Heart right ventricle (tissue), 16 donors: ENCODE data around the gene CNNM2. TPM values are rescaled to one million over a fixed set of nuclear protein-coding genes. Genes with fewer than 3 reads are reported as not detected.

Experiments used
- ATAC-seq, 8 donors: fragments of 200-7000 bp; cut with Tn5 transposase; one replicate each; pipeline ENCODE4 v1.9.1; 2020; ENCODE audit warnings: mild to moderate bottlenecking in 8 of 8, moderate library complexity in 8 of 8, moderate number of reproducible peaks in 1 of 8
- DNase-seq, 2 donors: peaks; one replicate each; pipeline ENCODE4 v3.0.0-alpha.2; 2020
- H3K27ac ChIP-seq, 10 donors: fragments of 200-600 bp; sonication (generic) in 2 of 10; one replicate each; pipeline versions ENCODE4 v1.5.0 to v1.8.0; 2020 to 2022; ENCODE audit warnings: mild to moderate bottlenecking in 3 of 10
- H3K27me3 ChIP-seq, 7 donors: fragments of 200-600 bp; one replicate each; pipeline ENCODE4 v1.8.0; 2021 to 2022; ENCODE audit warnings: mild to moderate bottlenecking in 2 of 7
- H3K36me3 ChIP-seq, 9 donors: fragments of 200-600 bp; sonication (generic) in 1 of 9; one replicate each; pipeline versions ENCODE4 v1.5.0 to v1.8.0; 2020 to 2022; ENCODE audit warnings: mild to moderate bottlenecking in 2 of 9
- H3K4me1 ChIP-seq, 9 donors: fragments of 200-600 bp; sonication (generic) in 1 of 9; one replicate each; pipeline versions ENCODE4 v1.5.0 to v1.8.0; 2020 to 2022; ENCODE audit warnings: mild to moderate bottlenecking in 4 of 9
- H3K4me3 ChIP-seq, 10 donors: fragments of 200-600 bp; sonication (generic) in 2 of 10; one replicate each; pipeline versions ENCODE4 v1.5.0 to v1.8.0; 2020 to 2022; ENCODE audit warnings: mild to moderate bottlenecking in 7 of 10, moderate library complexity in 2 of 10
- H3K9me3 ChIP-seq, 11 donors: fragments of 200-600 bp in 10 of 11; sonication (generic) in 2 of 11; one replicate each; pipeline versions ENCODE4 v1.5.0 to v1.8.0; 2013 to 2022; ENCODE audit warnings: mild to moderate bottlenecking in 2 of 11, control low read depth in 1 of 11, moderate library complexity in 1 of 11
- CTCF ChIP-seq, 9 donors: fragments of 200-600 bp; sonication (generic) in 2 of 9; IDR thresholded peaks; one replicate each; pipeline versions ENCODE4 v1.5.0 to v1.8.0; 2021 to 2022; ENCODE audit warnings: antibody characterized with exemption in 9 of 9, mild to moderate bottlenecking in 5 of 9, moderate library complexity in 1 of 9
- WGBS, 2 donors: extraction: QIAGEN DNeasy Blood & Tissue Kit; methylation state at CpG; one replicate each; pipeline ENCODE4 v1.1.7; 2013; ENCODE audit warnings: inconsistent platforms in 1 of 2; 5-methylcytosine and 5-hydroxymethylcytosine counted together
- intact Hi-C, 10 donors: fragments of 100-400 bp; cut with DNase I; formaldehyde crosslinking; loops; one replicate each; pipeline versions ENCODE4 v1.11.1 to v1.14.2; 2022
- polyA plus RNA-seq, 2 donors: library from polyadenylated mRNA; stranded (reverse); fragments of 200-250 nt; gene quantifications; one replicate each; pipeline ENCODE4 v1.2.3, GENCODE V29; 2013
- total RNA-seq, 10 donors: library from RNA; stranded (reverse); fragmentation: NEBNext Ultra II Directional in 3 of 10; extraction: Animal tissue kit (Norgen Biotek cat#: 25700) in 3 of 10; gene quantifications; one replicate each; pipeline versions ENCODE4 v1.2.1 to v1.2.4, GENCODE V29; 2021 to 2023
- donor health status: Arrhythmogenic right ventricular cardiomyopathy.
- donor health status: ischemic (EF 13 %, LVEDD 7.1; RV severe dilation, severe dysfunction).
- donor health status: healthy with polysubstance abuse.
- donor health status: DM: no; HTN: yes; CAD: no.
- donor health status: DM: no; HTN: no; CAD: no.
- donor health status: ischemic (EF 25% LVEDD 6.9; RV normal size, moderate dysfunction).
- donor health status: ischemic (EF 25% LVEDD 5.7; RV mildly dilated, moderate dysfunction).
- donor health status: healthy.
- donor health status: DM: yes; HTN: yes; CAD: no.
- donor health status: Ischemic cardiomyopathy.
- donor health status: ischemic (EF 35%, LVEDD 5.7; RV mildly dilated, moderate dysfunction).
- donor health status: nonischemic (EF 11% LVEDD 7.7; RV severe dilation, severe dysfunction).
- donor health status: DM: yes; HTN: yes; CAD: no.
- donor health status: PGD.
- donor health status: ischemic (EF 29% LVEDD 5.4; RV normal size, mild dysfunction).
- donor health status: nonischemic (EF 23%, LVEDD 6.1; RV moderate dilation, normal function).

Gene CNNM2
- total and polyA plus RNA-seq, 12 donors, result 1.3 to 5.3 (median 3.9) TPM

- peak in 3 of 8 donors; percentile 11 to 48 (median 27) for ATAC-seq
- Histone ChIP-seq H3K36me3 (peaks cover 0 to 51% (median 3%) of the 10 kb centered on the region in 9 donors), H3K4me1 (peaks cover 14 to 42% (median 36%) of the 10 kb centered on the region in 9 donors), H3K27me3 (no peaks in the 10 kb centered on the region), H3K27ac (peak overlapping the region in 7 of 10 donors; percentile 31 to 78 (median 63)), H3K9me3 (no peaks in the 10 kb centered on the region), H3K4me3 (no peak overlapping the region)
- no peak for TF ChIP-seq CTCF (IDR thresholded peaks at IDR 0.05)
- intact Hi-C loops, result loop anchor here in 2 of 10 donors (5.0 kb wide), 2 partner anchors 37 to 132 kb away; no protein-coding TSS in a partner anchor
- DNase-seq, result no peak
Measured at GRCh38 chr10:103110407-103110806, 192.3 kb downstream of the CNNM2 start.

- H3K36me3 ChIP-seq, result peaks cover 0 to 42% (median 3%) of the 10 kb centered on the region in 9 donors
- peaks cover 14 to 45% (median 37%) of the 10 kb centered on the region in 9 donors for H3K4me1 ChIP-seq
- H3K27me3 ChIP-seq, result no peaks in the 10 kb centered on the region
- DNase-seq (no peak), ATAC-seq (peak in 7 of 8 donors; percentile 80 to 97 (median 87))
- 2 to 7% methylated on average over 2 of the region's 2 CpGs for WGBS, 2 donors
- peak overlapping the region; percentile 16 to 78 (median 48) for H3K27ac ChIP-seq
- no peaks in the 10 kb centered on the region for H3K9me3 ChIP-seq
- TF ChIP-seq CTCF (IDR thresholded peaks at IDR 0.05), result peak in 1 of 9 donors; percentile 7
- intact Hi-C loops, result loop anchor here in 2 of 10 donors (5.0 kb wide), 2 partner anchors 36 to 131 kb away; no protein-coding TSS in a partner anchor
- H3K4me3 ChIP-seq, result peak overlapping the region in 1 of 10 donors; percentile 3
Measured at GRCh38 chr10:103111031-103111917, 193.2 kb downstream of the CNNM2 start.

GRCh38 chr10:103111918-103112877 lies 194.1 kb downstream of the CNNM2 start:
- Histone ChIP-seq H3K9me3 (no peaks in the 10 kb centered on the region), H3K4me3 (no peak overlapping the region), H3K36me3 (peaks cover 0 to 35% (median 0%) of the 10 kb centered on the region in 9 donors), H3K4me1 (peaks cover 14 to 51% (median 37%) of the 10 kb centered on the region in 9 donors), H3K27me3 (no peaks in the 10 kb centered on the region), H3K27ac (peak overlapping the region in 8 of 10 donors; percentile 31 to 78 (median 60))
- no peak for TF ChIP-seq CTCF (IDR thresholded peaks at IDR 0.05)
- WGBS, 2 donors, result 71 to 72% methylated on average over 4 of the region's 4 CpGs
- DNase-seq (no peak), ATAC-seq (no peak)
- intact Hi-C loops, result loop anchor here in 2 of 10 donors (5.0 kb wide), 2 partner anchors 35 to 130 kb away; no protein-coding TSS in a partner anchor
